Measurements from ENCODE around the gene PTGDR. TPM values are rescaled to one million over a fixed set of nuclear protein-coding genes. Genes with fewer than 3 reads are reported as not detected.

PTGDR gene
- polyA plus RNA-seq, 1 of the 3 experiments (the other 2 are of a cell fraction): not detected

- no peak for TF ChIP-seq CTCF (IDR thresholded peaks at IDR 0.05)
Observed at GRCh38 chr14:52238682-52239081, 28.8 kb upstream of the PTGDR start (continued).

GRCh38 chr14:52240623-52241022 is 26.9 kb upstream of the PTGDR start:
- ChIA-PET CTCF (no interaction called here), POLR2A (no interaction called here)
- Histone ChIP-seq H4K20me1 (ENCODE audit: insufficient read depth) (no peaks in the 10 kb centered on the region), H3F3A (replicated peaks; ENCODE audit: insufficient read depth) (peaks cover 8% of the 10 kb centered on the region), H3K79me2 (ENCODE audit: insufficient read depth) (no peaks in the 10 kb centered on the region), H3K9ac (no peak overlapping the region; the same call in 1 of the 2 replicates), H3K4me1 (ENCODE audit: control insufficient read depth in 1 of 2, insufficient read depth in 2 of 2, low read depth in 1 of 2, low read length in 1 of 2) (no peaks in the 10 kb centered on the region), H3K36me3 (replicated peaks in 1 of 2; ENCODE audit: control insufficient read depth in 1 of 2, insufficient read depth in 2 of 2, low read length in 1 of 2) (no peaks in the 10 kb centered on the region), H3K9me3 (no peaks in the 10 kb centered on the region), H3K4me3 (ENCODE audit: low read depth in 2 of 2, low read length in 1 of 2) (peak overlapping the region in 1 of 2 experiments; percentile 37; a peak in 1 of 4 replicates), H3K27me3 (ENCODE audit: insufficient read depth) (no peaks in the 10 kb centered on the region), H3K27ac (ENCODE audit: low read depth in 2 of 2, low read length in 1 of 2) (peak overlapping the region in 1 of 2 experiments; percentile 73; a peak in 2 of 4 replicates), H2AFZ (ENCODE audit: low read depth) (peak overlapping the region; percentile 36; the same call in 1 of the 2 replicates), H3K4me2 (peak overlapping the region; percentile 56), H3K9me2 (no peaks in the 10 kb centered on the region)
- no peak for TF ChIP-seq PBX3 (IDR thresholded peaks at IDR 0.05)
- TF ChIP-seq TCF12 (IDR thresholded peaks at IDR 0.05): no peak
- TF ChIP-seq EZH2phosphoT487 (IDR thresholded peaks at IDR 0.05; ENCODE audit: borderline replicate concordance, low read depth): no peak
- no peak for TF ChIP-seq JUND (IDR thresholded peaks at IDR 0.05)
- TF ChIP-seq RXRA (IDR thresholded peaks at IDR 0.05; ENCODE audit: borderline replicate concordance, low read depth): no peak
- no peak for TF ChIP-seq TEAD4 (IDR thresholded peaks at IDR 0.05; ENCODE audit: borderline replicate concordance, insufficient read depth)
- no peak for TF ChIP-seq ELF1 (IDR thresholded peaks at IDR 0.05)
- TF ChIP-seq RFX5 (IDR thresholded peaks at IDR 0.05; ENCODE audit: low read length): no peak
- TF ChIP-seq CHD2 (IDR thresholded peaks at IDR 0.05; ENCODE audit: low read length, partially characterized antibody): no peak
- no peak for TF ChIP-seq MEF2A (IDR thresholded peaks at IDR 0.05; ENCODE audit: borderline replicate concordance, low read depth)
- TF ChIP-seq MXI1 (IDR thresholded peaks at IDR 0.05; ENCODE audit: low read depth, low read length): no peak
- TF ChIP-seq POLR2AphosphoS5 (IDR thresholded peaks at IDR 0.05; ENCODE audit: low read depth, low read length): no peak
- no peak for TF ChIP-seq USF1 (IDR thresholded peaks at IDR 0.05; ENCODE audit: borderline replicate concordance, low read depth)
- DNase-seq: no peak
- WGBS (ENCODE audit: low lambda C conversion rate): 27% methylated on average over 5 of the region's 5 CpGs

Data from SK-N-SH (cell line).